K562 (cell line): ENCODE results near the gene POLR1H. TPM values are rescaled to one million over a fixed set of nuclear protein-coding genes. Genes with fewer than 3 reads are reported as not detected.
A peak's percentile ranks its signal among the peaks of the same experiment; 100 is the strongest.

ENCODE experiments used
- ADNP ChIP-seq: fragments of 200-800 bp; sonication (Bioruptor generic); IDR thresholded peaks from 2 replicates; pipeline ENCODE4 v1.6.1; 2016; ENCODE audit warnings: missing genetic modification characterization, missing compliant biosample characterization
- CC2D1A ChIP-seq: fragments of 450-650 bp; IDR thresholded peaks from 2 replicates; pipeline ENCODE4 v1.6.1; 2017; ENCODE audit warnings: mild to moderate bottlenecking
- DIDO1 ChIP-seq: fragments of 450-650 bp; IDR thresholded peaks from 2 replicates; pipeline ENCODE4 v1.6.1; 2016; ENCODE audit warnings: low read depth, missing biosample characterization, missing genetic modification characterization
- DNMT1 ChIP-seq: fragments of 450-650 bp; IDR thresholded peaks from 2 replicates; pipeline ENCODE4 v1.6.1; 2016; ENCODE audit warnings: antibody characterized with exemption, mild to moderate bottlenecking
- MED1 ChIP-seq: sonication (generic); formaldehyde crosslinking; IDR thresholded peaks from 2 replicates; pipeline ENCODE4 v1.8.1; 2023; ENCODE audit warnings: missing genetic modification reagents, borderline replicate concordance
- NFE2 ChIP-seq: IDR thresholded peaks from 2 replicates; pipeline ENCODE4 v1.6.1; 2014; ENCODE audit warnings: antibody characterized with exemption, low read depth
- NFIX ChIP-seq: fragments of 250-450 bp; sonication (Bioruptor Pico); IDR thresholded peaks from 2 replicates; pipeline ENCODE4 v1.4.0; 2020; ENCODE audit warnings: low read depth, mild to moderate bottlenecking, moderate library complexity
- NFYB ChIP-seq: IDR thresholded peaks from 2 replicates; pipeline ENCODE4 v1.6.1; 2011; ENCODE audit warnings: mild to moderate bottlenecking, moderate library complexity; ENCODE audit not compliant: insufficient read length; ENCODE audit errors: extremely low read depth
- PTTG1 ChIP-seq: fragments of 450-650 bp; IDR thresholded peaks from 2 replicates; pipeline ENCODE4 v1.6.1; 2016; ENCODE audit warnings: low read depth, mild to moderate bottlenecking, missing genetic modification characterization, missing compliant biosample characterization
- RAD51 ChIP-seq: fragments of 450-650 bp; IDR thresholded peaks from 2 replicates; pipeline ENCODE4 v1.7.1; 2016; ENCODE audit warnings: low read depth, mild to moderate bottlenecking, borderline replicate concordance
- RBM34 ChIP-seq: fragments of 200-400 bp; formaldehyde crosslinking; IDR thresholded peaks from 2 replicates; pipeline ENCODE4 v1.6.1; 2018; ENCODE audit warnings: low read length, borderline replicate concordance; ENCODE audit not compliant: insufficient read depth
- SIN3B ChIP-seq: fragments of 450-650 bp; IDR thresholded peaks from 2 replicates; pipeline ENCODE4 v1.6.1; 2017; ENCODE audit warnings: low read depth, mild to moderate bottlenecking, moderate library complexity
- SPI1 ChIP-seq: IDR thresholded peaks from 2 replicates; pipeline ENCODE4 v1.6.1; 2011; ENCODE audit warnings: low read depth, low read length, control low read depth, borderline replicate concordance
- U2AF2 ChIP-seq: fragments of 200-400 bp; formaldehyde crosslinking; optimal IDR thresholded peaks from 2 replicates; pipeline ENCODE3; 2017; ENCODE audit warnings: low read depth, mild to moderate bottlenecking, low read length
- YBX1 ChIP-seq: fragments of 450-650 bp; IDR thresholded peaks from 2 replicates; pipeline ENCODE4 v1.7.1; 2016; ENCODE audit warnings: mild to moderate bottlenecking
- ZNF146 ChIP-seq: IDR thresholded peaks from one replicate; pipeline ENCODE4 v1.6.1; 2018; ENCODE audit warnings: missing compliant biosample characterization; ENCODE audit not compliant: unreplicated experiment
- ZNF79 ChIP-seq: fragments of 250-450 bp; sonication (Bioruptor Pico); IDR thresholded peaks from 2 replicates; pipeline ENCODE4 v1.4.0; 2020; ENCODE audit warnings: low read depth, mild to moderate bottlenecking, moderate library complexity
- polyA plus RNA-seq, 8 experiments: library from polyadenylated mRNA; depleted of rRNA in 4 of 8; stranded (reverse) in 5 of 8; unstranded in 3 of 8; fragments of >200 nt; fragmentation: Nextera tagmentation in 2 of 8; fragmentation: Illumina TruSeq in 1 of 8; extraction: Ambion mirVana in 2 of 8; extraction: Trizol in 1 of 8; gene quantifications; 2 replicates each; pipeline versions ENCODE4 v1.2.1 to v1.2.3, GENCODE V29; 2011 to 2014; ENCODE audit warnings: inconsistent platforms in 1 of 8, missing spikeins in 1 of 8
- total RNA-seq, 7 experiments: library from RNA; depleted of rRNA in 6 of 7; stranded (reverse); fragments of >200 nt in 6 of 7; fragmentation: Illumina TruSeq in 2 of 7; extraction: Trizol in 2 of 7; gene quantifications; 2 replicates each; pipeline versions ENCODE4 v1.2.1 to v1.2.3, GENCODE V29; 2011 to 2021; ENCODE audit warnings: low replicate concordance in 1 of 7
- TF ChIP-seq, protein P1 (sequence below): sonication (generic); formaldehyde crosslinking; IDR thresholded peaks from 2 replicates; pipeline ENCODE4 v1.9.0; 2022; ENCODE audit warnings: mild to moderate bottlenecking, missing genetic modification reagents
- TF ChIP-seq, protein P2 (sequence below): fragments of 250-450 bp; sonication (Bioruptor Pico); IDR thresholded peaks from 2 replicates; pipeline ENCODE4 v1.8.0; 2022; ENCODE audit warnings: moderate library complexity, mild to moderate bottlenecking, inconsistent platforms
- TF ChIP-seq, protein P3 (sequence below): fragments of 450-650 bp; IDR thresholded peaks from 2 replicates; pipeline ENCODE4 v1.6.1; 2016; ENCODE audit warnings: mild to moderate bottlenecking
- TF ChIP-seq, protein P4 (sequence below): fragments of 450-650 bp; formaldehyde crosslinking; IDR thresholded peaks from 2 replicates; pipeline ENCODE4 v1.4.0; 2020; ENCODE audit warnings: mild to moderate bottlenecking, moderate library complexity

POLR1H gene
- total and polyA plus RNA-seq, 9 of the 15 experiments (the other 6 are each of a cell fraction or from before 2014, with no cell fraction given) = 92.2 to 333 (median 143) TPM

DNA sequence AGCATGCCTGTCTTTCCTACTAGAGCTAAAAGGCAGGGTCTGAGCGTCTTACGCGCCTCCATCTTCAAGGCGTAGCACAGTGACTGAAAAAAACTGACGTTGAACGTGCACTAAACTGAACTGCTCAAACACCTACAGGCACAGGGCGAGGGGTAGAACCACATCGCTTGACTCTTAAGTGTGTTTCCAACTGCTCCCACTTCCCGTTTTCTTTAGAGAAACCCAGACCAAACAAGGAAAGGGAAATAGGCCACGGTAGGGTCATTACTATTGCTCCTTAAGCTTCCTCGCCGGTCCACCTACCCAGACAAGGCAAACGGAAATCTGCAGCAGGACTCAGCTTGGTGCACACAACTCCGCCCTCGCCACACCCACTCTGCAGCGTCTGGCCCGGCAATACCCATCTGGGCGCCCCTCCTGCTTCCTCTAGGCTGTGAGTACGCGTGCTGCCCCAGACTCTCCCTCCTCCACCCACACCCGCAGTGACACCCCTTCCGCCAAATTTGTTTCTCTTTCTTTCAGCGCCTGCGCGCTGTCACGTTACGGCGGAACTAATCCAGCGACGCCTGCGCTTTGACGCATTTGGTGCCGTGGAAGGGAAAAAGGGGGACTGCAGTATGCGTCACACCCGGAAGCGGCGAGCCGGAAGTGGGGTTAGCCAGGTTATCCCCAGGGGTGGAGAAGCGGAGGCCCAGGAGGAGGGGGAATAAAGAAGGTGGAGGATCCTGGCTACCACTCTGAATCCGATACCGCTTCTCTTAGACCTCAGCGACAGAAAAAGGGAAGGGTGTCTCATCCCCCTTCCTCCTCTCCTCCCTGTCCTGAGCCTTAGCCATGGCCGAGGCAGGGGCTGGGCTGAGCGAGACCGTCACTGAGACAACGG lies 5.8 kb downstream of the POLR1H start, which contains the start of gene PPP1R11 (continued):
- TF ChIP-seq ADNP (no peak), ZNF146 (CRISPR knock-in tag) (no peak), RBM34 (no peak), U2AF2 (no peak), DIDO1 (tag) (peak; percentile 73), MED1 (CRISPR knock-in tag) (no peak), SIN3B (peak; percentile 76), SPI1 (peak; percentile 97), NFIX (no peak), ZNF79 (CRISPR knock-in tag) (no peak), NFYB (no peak), PTTG1 (tag) (0 out of 2 replicates have a peak, but pooled peaks have one; percentile 18), DNMT1 (0 out of 2 replicates have a peak, but pooled peaks have one; percentile 67), NFE2 (no peak; the same call in 1 of the 2 replicates), YBX1 (no peak), RAD51 (no peak), CC2D1A (no peak)
- TF ChIP-seq, protein P1, sequence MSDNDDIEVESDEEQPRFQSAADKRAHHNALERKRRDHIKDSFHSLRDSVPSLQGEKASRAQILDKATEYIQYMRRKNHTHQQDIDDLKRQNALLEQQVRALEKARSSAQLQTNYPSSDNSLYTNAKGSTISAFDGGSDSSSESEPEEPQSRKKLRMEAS (CRISPR knock-in tag) = peak; percentile 94
- TF ChIP-seq, protein P2, sequence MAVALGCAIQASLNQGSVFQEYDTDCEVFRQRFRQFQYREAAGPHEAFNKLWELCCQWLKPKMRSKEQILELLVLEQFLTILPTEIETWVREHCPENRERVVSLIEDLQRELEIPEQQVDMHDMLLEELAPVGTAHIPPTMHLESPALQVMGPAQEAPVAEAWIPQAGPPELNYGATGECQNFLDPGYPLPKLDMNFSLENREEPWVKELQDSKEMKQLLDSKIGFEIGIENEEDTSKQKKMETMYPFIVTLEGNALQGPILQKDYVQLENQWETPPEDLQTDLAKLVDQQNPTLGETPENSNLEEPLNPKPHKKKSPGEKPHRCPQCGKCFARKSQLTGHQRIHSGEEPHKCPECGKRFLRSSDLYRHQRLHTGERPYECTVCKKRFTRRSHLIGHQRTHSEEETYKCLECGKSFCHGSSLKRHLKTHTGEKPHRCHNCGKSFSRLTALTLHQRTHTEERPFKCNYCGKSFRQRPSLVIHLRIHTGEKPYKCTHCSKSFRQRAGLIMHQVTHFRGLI (CRISPR knock-in tag) = no peak
- TF ChIP-seq, protein P3, sequence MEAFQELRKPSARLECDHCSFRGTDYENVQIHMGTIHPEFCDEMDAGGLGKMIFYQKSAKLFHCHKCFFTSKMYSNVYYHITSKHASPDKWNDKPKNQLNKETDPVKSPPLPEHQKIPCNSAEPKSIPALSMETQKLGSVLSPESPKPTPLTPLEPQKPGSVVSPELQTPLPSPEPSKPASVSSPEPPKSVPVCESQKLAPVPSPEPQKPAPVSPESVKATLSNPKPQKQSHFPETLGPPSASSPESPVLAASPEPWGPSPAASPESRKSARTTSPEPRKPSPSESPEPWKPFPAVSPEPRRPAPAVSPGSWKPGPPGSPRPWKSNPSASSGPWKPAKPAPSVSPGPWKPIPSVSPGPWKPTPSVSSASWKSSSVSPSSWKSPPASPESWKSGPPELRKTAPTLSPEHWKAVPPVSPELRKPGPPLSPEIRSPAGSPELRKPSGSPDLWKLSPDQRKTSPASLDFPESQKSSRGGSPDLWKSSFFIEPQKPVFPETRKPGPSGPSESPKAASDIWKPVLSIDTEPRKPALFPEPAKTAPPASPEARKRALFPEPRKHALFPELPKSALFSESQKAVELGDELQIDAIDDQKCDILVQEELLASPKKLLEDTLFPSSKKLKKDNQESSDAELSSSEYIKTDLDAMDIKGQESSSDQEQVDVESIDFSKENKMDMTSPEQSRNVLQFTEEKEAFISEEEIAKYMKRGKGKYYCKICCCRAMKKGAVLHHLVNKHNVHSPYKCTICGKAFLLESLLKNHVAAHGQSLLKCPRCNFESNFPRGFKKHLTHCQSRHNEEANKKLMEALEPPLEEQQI = no peak
- TF ChIP-seq, protein P4, sequence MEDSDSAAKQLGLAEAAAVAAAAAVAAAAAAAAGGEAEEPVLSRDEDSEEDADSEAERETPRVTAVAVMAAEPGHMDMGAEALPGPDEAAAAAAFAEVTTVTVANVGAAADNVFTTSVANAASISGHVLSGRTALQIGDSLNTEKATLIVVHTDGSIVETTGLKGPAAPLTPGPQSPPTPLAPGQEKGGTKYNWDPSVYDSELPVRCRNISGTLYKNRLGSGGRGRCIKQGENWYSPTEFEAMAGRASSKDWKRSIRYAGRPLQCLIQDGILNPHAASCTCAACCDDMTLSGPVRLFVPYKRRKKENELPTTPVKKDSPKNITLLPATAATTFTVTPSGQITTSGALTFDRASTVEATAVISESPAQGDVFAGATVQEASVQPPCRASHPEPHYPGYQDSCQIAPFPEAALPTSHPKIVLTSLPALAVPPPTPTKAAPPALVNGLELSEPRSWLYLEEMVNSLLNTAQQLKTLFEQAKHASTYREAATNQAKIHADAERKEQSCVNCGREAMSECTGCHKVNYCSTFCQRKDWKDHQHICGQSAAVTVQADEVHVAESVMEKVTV (CRISPR knock-in tag) = no peak
